Neural cell (in vitro differentiated cells): Measurements from ENCODE around the gene HRH1.

Experiments
- CTCF ChIP-seq: fragments of 450-650 bp; IDR thresholded peaks from 2 replicates; pipeline ENCODE4 v1.5.1; 2014; ENCODE audit warnings: antibody characterized with exemption, mild to moderate bottlenecking, moderate library complexity; ENCODE audit not compliant: poor library complexity, severe bottlenecking
- EP300 ChIP-seq: fragments of 450-650 bp; conservative IDR thresholded peaks from 2 replicates; pipeline ENCODE4 v1.6.1; 2014; ENCODE audit warnings: antibody characterized with exemption, mild to moderate bottlenecking, moderate library complexity; ENCODE audit not compliant: poor library complexity, severe bottlenecking
- TAF1 ChIP-seq: IDR thresholded peaks from 2 replicates; pipeline ENCODE4 v1.6.1; 2012; ENCODE audit warnings: low read depth

- TF ChIP-seq EP300 (no peak), CTCF (no peak), TAF1 (no peak)
Observed at GRCh38 chr3:11245827-11246662, 91.8 kb downstream of the HRH1 start.
